HEK293 (cell line): ENCODE results near the gene ZFAND3.
A peak's percentile ranks its signal among the peaks of the same experiment; 100 is the strongest.

Experiments
- CTCF ChIA-PET: fragments of 350-600 bp; formaldehyde crosslinking; extraction: SDS; loops from one replicate; lab custom pipeline; 2021; ENCODE audit warnings: antibody characterized with exemption; lab: Yijun Ruan, JAX
- POLR2A ChIA-PET: fragments of 300-600 bp; formaldehyde crosslinking; extraction: SDS; loops from one replicate; lab custom pipeline; 2020; ENCODE audit warnings: antibody characterized with exemption, inconsistent platforms; lab: Yijun Ruan, JAX
- H3K27ac ChIP-seq: fragments of 200-500 bp; sonication (Bioruptor generic); 2 replicates; pipeline ENCODE4 v1.5.1; 2014; ENCODE audit warnings: low read depth, low read length, control low read depth, inconsistent platforms; ENCODE audit errors: extremely low read depth
- H3K36me3 ChIP-seq, 2 experiments: fragments of 200-500 bp in 1 of 2; sonication (Bioruptor generic) in 1 of 2; 1 replicate in 1 of 2; 2 replicates in 1 of 2; pipeline ENCODE4 v1.5.1; 2014 to 2017; ENCODE audit warnings: inconsistent platforms in 2 of 2, low read length in 2 of 2; ENCODE audit not compliant: control insufficient read depth in 2 of 2, insufficient read depth in 1 of 2
- H3K4me1 ChIP-seq: fragments of 200-500 bp; sonication (Bioruptor generic); 2 replicates; pipeline ENCODE4 v1.5.1; 2014; ENCODE audit warnings: mild to moderate bottlenecking, low read length, inconsistent platforms; ENCODE audit not compliant: control insufficient read depth, insufficient read depth
- H3K4me3 ChIP-seq: 2 replicates; pipeline ENCODE4 v1.5.1; 2011; ENCODE audit warnings: low read depth, mild to moderate bottlenecking, control low read depth, low read length, moderate library complexity
- H3K9me3 ChIP-seq: fragments of 200-500 bp; sonication (Bioruptor generic); 2 replicates; pipeline ENCODE4 v1.5.1; 2014; ENCODE audit warnings: low read depth, low read length, inconsistent platforms; ENCODE audit not compliant: control insufficient read depth, insufficient read depth
- FEZF1 ChIP-seq: fragments of 450-650 bp; formaldehyde crosslinking; IDR thresholded peaks from 2 replicates; pipeline ENCODE4 v1.5.1; 2016; ENCODE audit warnings: missing biosample characterization, missing genetic modification characterization
- GFI1B ChIP-seq: fragments of 450-650 bp; formaldehyde crosslinking; IDR thresholded peaks from 2 replicates; pipeline ENCODE4 v1.5.1; 2016; ENCODE audit warnings: missing biosample characterization, missing genetic modification characterization
- GLIS1 ChIP-seq: fragments of 450-650 bp; formaldehyde crosslinking; IDR thresholded peaks from 2 replicates; pipeline ENCODE4 v1.5.1; 2016; ENCODE audit warnings: missing biosample characterization, missing genetic modification characterization
- KLF1 ChIP-seq: fragments of 450-650 bp; formaldehyde crosslinking; IDR thresholded peaks from 2 replicates; pipeline ENCODE4 v1.5.1; 2016; ENCODE audit warnings: missing biosample characterization, missing genetic modification characterization
- KLF17 ChIP-seq: fragments of 450-650 bp; formaldehyde crosslinking; IDR thresholded peaks from 2 replicates; pipeline ENCODE4 v1.5.1; 2016; ENCODE audit warnings: missing biosample characterization, missing genetic modification characterization
- PRDM10 ChIP-seq: fragments of 450-650 bp; formaldehyde crosslinking; IDR thresholded peaks from 2 replicates; pipeline ENCODE4 v1.5.1; 2016; ENCODE audit warnings: missing biosample characterization, missing genetic modification characterization
- SCRT2 ChIP-seq: fragments of 450-650 bp; formaldehyde crosslinking; IDR thresholded peaks from 2 replicates; pipeline ENCODE4 v1.5.1; 2016; ENCODE audit warnings: missing biosample characterization, missing genetic modification characterization
- TRIM28 ChIP-seq: IDR thresholded peaks from 2 replicates; pipeline ENCODE4 v1.6.1; 2011; ENCODE audit warnings: low read length, control low read depth, borderline replicate concordance
- YY1 ChIP-seq: fragments of 450-650 bp; formaldehyde crosslinking; IDR thresholded peaks from 2 replicates; pipeline ENCODE4 v1.5.1; 2018; ENCODE audit warnings: missing biosample characterization, missing genetic modification characterization
- ZBTB17 ChIP-seq: fragments of 450-650 bp; formaldehyde crosslinking; IDR thresholded peaks from 2 replicates; pipeline ENCODE4 v1.5.1; 2016; ENCODE audit warnings: missing biosample characterization, missing genetic modification characterization
- ZBTB20 ChIP-seq: fragments of 450-650 bp; formaldehyde crosslinking; IDR thresholded peaks from 2 replicates; pipeline ENCODE4 v1.5.1; 2016; ENCODE audit warnings: missing biosample characterization, missing genetic modification characterization
- ZIC2 ChIP-seq: fragments of 450-650 bp; formaldehyde crosslinking; IDR thresholded peaks from 2 replicates; pipeline ENCODE4 v1.5.1; 2016; ENCODE audit warnings: missing biosample characterization, missing genetic modification characterization
- ZNF112 ChIP-seq: fragments of 450-650 bp; formaldehyde crosslinking; IDR thresholded peaks from 2 replicates; pipeline ENCODE4 v1.5.0; 2017; ENCODE audit warnings: missing biosample characterization, missing genetic modification characterization
- ZNF133 ChIP-seq: fragments of 450-650 bp; formaldehyde crosslinking; IDR thresholded peaks from 2 replicates; pipeline ENCODE4 v1.5.1; 2016; ENCODE audit warnings: missing biosample characterization, missing genetic modification characterization
- ZNF138 ChIP-seq: fragments of 450-650 bp; formaldehyde crosslinking; IDR thresholded peaks from 2 replicates; pipeline ENCODE4 v1.5.1; 2016; ENCODE audit warnings: missing biosample characterization, missing genetic modification characterization, borderline replicate concordance
- ZNF214 ChIP-seq: fragments of 450-650 bp; formaldehyde crosslinking; IDR thresholded peaks from 2 replicates; pipeline ENCODE4 v1.5.1; 2017; ENCODE audit warnings: missing biosample characterization, mild to moderate bottlenecking, missing genetic modification characterization, borderline replicate concordance
- ZNF37A ChIP-seq: fragments of 450-650 bp; IDR thresholded peaks from 2 replicates; pipeline ENCODE4 v1.5.1; 2018; ENCODE audit warnings: missing biosample characterization, missing genetic modification characterization
- ZNF391 ChIP-seq: fragments of 450-650 bp; formaldehyde crosslinking; IDR thresholded peaks from 2 replicates; pipeline ENCODE4 v1.5.1; 2016; ENCODE audit warnings: low read depth, missing biosample characterization, missing genetic modification characterization, borderline replicate concordance
- ZNF398 ChIP-seq: fragments of 450-650 bp; formaldehyde crosslinking; IDR thresholded peaks from 2 replicates; pipeline ENCODE4 v1.5.1; 2017; ENCODE audit warnings: missing biosample characterization, missing genetic modification characterization
- ZNF416 ChIP-seq: fragments of 450-650 bp; formaldehyde crosslinking; IDR thresholded peaks from 2 replicates; pipeline ENCODE4 v1.5.1; 2016; ENCODE audit warnings: missing biosample characterization, missing genetic modification characterization
- ZNF514 ChIP-seq: fragments of 450-650 bp; formaldehyde crosslinking; IDR thresholded peaks from 2 replicates; pipeline ENCODE4 v1.5.1; 2016; ENCODE audit warnings: missing biosample characterization, missing genetic modification characterization
- ZNF530 ChIP-seq: fragments of 450-650 bp; formaldehyde crosslinking; IDR thresholded peaks from 2 replicates; pipeline ENCODE4 v1.5.1; 2016; ENCODE audit warnings: low read depth, missing biosample characterization, missing genetic modification characterization
- ZNF571 ChIP-seq: fragments of 450-650 bp; formaldehyde crosslinking; IDR thresholded peaks from 2 replicates; pipeline ENCODE4 v1.5.0; 2017; ENCODE audit warnings: missing biosample characterization, missing genetic modification characterization
- ZNF654 ChIP-seq: fragments of 450-650 bp; formaldehyde crosslinking; IDR thresholded peaks from 2 replicates; pipeline ENCODE4 v1.5.1; 2016; ENCODE audit warnings: low read depth, missing biosample characterization, missing genetic modification characterization
- ZNF670 ChIP-seq: fragments of 450-650 bp; formaldehyde crosslinking; IDR thresholded peaks from 2 replicates; pipeline ENCODE4 v1.5.1; 2016; ENCODE audit warnings: missing biosample characterization, missing genetic modification characterization, low read depth
- ZNF837 ChIP-seq: fragments of 450-650 bp; formaldehyde crosslinking; IDR thresholded peaks from 2 replicates; pipeline ENCODE4 v1.5.1; 2016; ENCODE audit warnings: missing biosample characterization, missing genetic modification characterization
- ZSCAN16 ChIP-seq: fragments of 450-650 bp; formaldehyde crosslinking; IDR thresholded peaks from 2 replicates; pipeline ENCODE4 v1.5.1; 2016; ENCODE audit warnings: missing biosample characterization, missing genetic modification characterization
- ZSCAN30 ChIP-seq: fragments of 450-650 bp; IDR thresholded peaks from 2 replicates; pipeline ENCODE4 v1.5.1; 2018; ENCODE audit warnings: missing biosample characterization, mild to moderate bottlenecking, missing genetic modification characterization, moderate library complexity
- TF ChIP-seq, protein P1 (sequence below): fragments of 450-650 bp; IDR thresholded peaks from 2 replicates; pipeline ENCODE4 v1.5.1; 2018; ENCODE audit warnings: missing biosample characterization, mild to moderate bottlenecking, missing genetic modification characterization

Gene ZFAND3

GRCh38 chr6:37776566-37776965, 43.0 kb upstream of the ZFAND3 start (continued):
- TF ChIP-seq, protein P1, sequence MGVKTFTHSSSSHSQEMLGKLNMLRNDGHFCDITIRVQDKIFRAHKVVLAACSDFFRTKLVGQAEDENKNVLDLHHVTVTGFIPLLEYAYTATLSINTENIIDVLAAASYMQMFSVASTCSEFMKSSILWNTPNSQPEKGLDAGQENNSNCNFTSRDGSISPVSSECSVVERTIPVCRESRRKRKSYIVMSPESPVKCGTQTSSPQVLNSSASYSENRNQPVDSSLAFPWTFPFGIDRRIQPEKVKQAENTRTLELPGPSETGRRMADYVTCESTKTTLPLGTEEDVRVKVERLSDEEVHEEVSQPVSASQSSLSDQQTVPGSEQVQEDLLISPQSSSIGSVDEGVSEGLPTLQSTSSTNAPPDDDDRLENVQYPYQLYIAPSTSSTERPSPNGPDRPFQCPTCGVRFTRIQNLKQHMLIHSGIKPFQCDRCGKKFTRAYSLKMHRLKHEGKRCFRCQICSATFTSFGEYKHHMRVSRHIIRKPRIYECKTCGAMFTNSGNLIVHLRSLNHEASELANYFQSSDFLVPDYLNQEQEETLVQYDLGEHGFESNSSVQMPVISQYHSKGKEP, result no peak
- TF ChIP-seq TRIM28 (no peak), ZNF670 (tag by site-specific recombination) (no peak), ZNF37A (no peak)

DNA sequence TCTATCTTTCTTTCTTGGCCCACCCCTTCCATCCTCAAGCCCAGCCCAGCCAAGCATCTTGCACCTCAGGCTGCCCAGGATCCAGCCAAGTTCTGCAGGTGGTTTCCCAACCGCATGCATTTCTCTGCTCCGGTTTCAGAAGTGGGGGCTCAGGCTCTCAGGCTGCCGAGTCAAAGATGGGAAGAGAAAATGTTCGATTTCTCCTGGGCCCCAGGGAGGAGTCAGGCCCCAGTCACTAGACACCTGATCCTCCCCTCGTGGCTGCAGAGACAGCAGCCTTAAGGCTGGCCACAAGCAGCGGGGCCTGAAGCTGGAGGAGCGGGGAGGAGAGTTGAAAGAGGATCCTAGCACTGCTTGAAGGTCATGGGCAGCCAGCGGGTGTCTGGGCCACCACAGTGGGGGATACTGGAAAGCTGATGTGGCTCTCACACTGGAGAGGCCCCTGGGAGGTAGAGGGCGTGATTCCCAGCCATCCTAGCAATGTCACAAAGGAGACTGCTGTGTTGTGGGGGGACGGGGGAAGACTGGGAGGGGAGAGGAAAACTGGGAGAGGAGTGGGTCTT, 42.2 kb upstream of the ZFAND3 start:
- Histone ChIP-seq H3K36me3 (no peaks in the 10 kb centered on the region), H3K4me1 (peaks cover 8% of the 10 kb centered on the region), H3K9me3 (no peaks in the 10 kb centered on the region; the same call in 1 of the 2 replicates), H3K27ac (no peak overlapping the region), H3K4me3 (no peak overlapping the region)
- CTCF ChIA-PET, result interaction anchor here (0.8 kb wide), 1 partner anchor 75 kb away, joined by 3 read pairs; no protein-coding TSS in a partner anchor
- POLR2A ChIA-PET, result no interaction called here
- TF ChIP-seq ZBTB20 (tag by site-specific recombination), result no peak
- TF ChIP-seq ZSCAN16, result no peak
- TF ChIP-seq ZBTB17 (tag by site-specific recombination), result peak; percentile 94
- TF ChIP-seq GFI1B (tag by site-specific recombination), result no peak
- no peak for TF ChIP-seq PRDM10
- no peak for TF ChIP-seq ZNF837 (tag by site-specific recombination)
- TF ChIP-seq ZNF571, result no peak
- TF ChIP-seq GLIS1 (tag by site-specific recombination), result peak; percentile 85
- TF ChIP-seq ZNF654 (tag by site-specific recombination), result no peak
- TF ChIP-seq ZSCAN30 (tag by site-specific recombination), result peak; percentile 49; the same call in 1 of the 2 replicates
- TF ChIP-seq ZNF138 (tag by site-specific recombination), result no peak
- TF ChIP-seq ZNF391, result no peak
- TF ChIP-seq YY1 (tag by site-specific recombination), result no peak
- no peak for TF ChIP-seq ZNF112 (tag by site-specific recombination)
- no peak for TF ChIP-seq ZNF416
- no peak for TF ChIP-seq FEZF1 (tag by site-specific recombination)
- no peak for TF ChIP-seq ZNF214
- no peak for TF ChIP-seq KLF17
- peak; percentile 56 for TF ChIP-seq ZNF398
- no peak for TF ChIP-seq ZNF133
- TF ChIP-seq ZNF514 (tag by site-specific recombination), result no peak
- peak; percentile 98 for TF ChIP-seq ZIC2 (tag by site-specific recombination)
- TF ChIP-seq ZNF530 (tag by site-specific recombination), result no peak
- TF ChIP-seq KLF1, result no peak
- TF ChIP-seq SCRT2, result 0 out of 2 replicates have a peak, but pooled peaks have one; percentile 17
